Esophagus squamous epithelium (tissue), 5 donors: ENCODE results near the gene TEC. TPM values are rescaled to one million over a fixed set of nuclear protein-coding genes. Genes with fewer than 3 reads are reported as not detected.

ENCODE experiments used
- DNase-seq: peaks from one replicate; lab custom pipeline; 2025; lab: John Stamatoyannopoulos, UW
- H3K27ac ChIP-seq, 4 donors: fragments of 200-600 bp; sonication (generic); one replicate each; pipeline ENCODE4 v1.5.1; 2016 to 2019; ENCODE audit warnings: mild to moderate bottlenecking in 1 of 4
- H3K27me3 ChIP-seq, 4 donors: fragments of 200-600 bp; sonication (generic); 1 replicate in 3 of 4; 2 replicates in 1 of 4; pipeline versions ENCODE4 v1.5.1 to v1.6.0; 2017 to 2021; ENCODE audit warnings: antibody characterized with exemption in 1 of 4
- H3K36me3 ChIP-seq, 3 donors: fragments of 200-600 bp; sonication (generic); one replicate each; pipeline ENCODE4 v1.5.1; 2016 to 2019
- H3K4me1 ChIP-seq, 3 donors: fragments of 200-600 bp; sonication (generic); one replicate each; pipeline ENCODE4 v1.5.1; 2017 to 2019
- H3K4me3 ChIP-seq, 4 donors: fragments of 200-600 bp; sonication (generic); 1 replicate in 3 of 4; 2 replicates in 1 of 4; pipeline ENCODE4 v1.5.1; 2016 to 2019; ENCODE audit warnings: mild to moderate bottlenecking in 2 of 4, moderate library complexity in 1 of 4
- H3K9me3 ChIP-seq, 3 donors: fragments of 200-600 bp; sonication (generic); one replicate each; pipeline ENCODE4 v1.5.1; 2016 to 2019
- POLR2A ChIP-seq, 4 donors: fragments of 450-650 bp; IDR thresholded peaks; one replicate each; pipeline ENCODE4 v1.6.1; 2017; ENCODE audit warnings: antibody characterized with exemption in 4 of 4, mild to moderate bottlenecking in 4 of 4, moderate library complexity in 3 of 4
- WGBS, 2 donors: methylation state at CpG; one replicate each; pipeline ENCODE4 v1.1.5; 2018; 5-methylcytosine and 5-hydroxymethylcytosine counted together
- intact Hi-C: fragments of 100-400 bp; cut with DNase I; formaldehyde crosslinking; loops from one replicate; pipeline ENCODE4 v1.15.0; 2022
- total RNA-seq, 4 donors: library from RNA; depleted of rRNA; stranded (reverse); fragments of >200 nt; gene quantifications; one replicate each; pipeline ENCODE4 v1.1.0, GENCODE V29; 2016
- TF ChIP-seq, protein P1 (sequence below), 6 experiments: fragments of 450-650 bp in 4 of 6; fragments of 200-600 bp in 2 of 6; sonication (generic) in 2 of 6; IDR thresholded peaks; one replicate each; pipeline ENCODE4 v1.5.1; 2016 to 2019; ENCODE audit warnings: antibody characterized with exemption in 6 of 6, mild to moderate bottlenecking in 4 of 6, moderate library complexity in 4 of 6
- donor health status: DM: yes; HTN: yes; CAD: no.

The TEC gene
- total RNA-seq, 4 donors from 2014 or later = 3.8 to 8.6 (median 7.2) TPM

DNA sequence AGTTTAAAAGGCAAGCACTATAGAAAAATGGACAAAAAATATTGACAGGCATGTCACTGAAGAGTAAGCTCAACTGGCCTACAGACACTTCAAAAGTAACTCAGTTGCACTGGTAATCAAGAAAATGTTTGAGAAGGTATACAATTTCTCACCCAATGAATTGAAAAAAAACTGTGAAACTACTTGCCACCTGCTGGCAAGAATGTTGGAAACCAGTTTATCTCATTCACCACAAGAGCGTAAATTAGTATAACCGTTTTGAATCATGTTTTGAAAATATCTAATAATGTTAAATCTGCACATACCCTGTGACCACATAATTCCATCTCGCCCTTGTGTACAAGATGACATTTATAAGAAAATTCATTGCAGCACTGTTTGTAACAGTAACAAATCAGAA, 167.3 kb downstream of the TEC start:
- H3K4me3 ChIP-seq = no peak overlapping the region
- no peaks in the 10 kb centered on the region for H3K4me1 ChIP-seq
- 80 to 83% methylated on average over 3 of the region's 3 CpGs for WGBS, 2 donors
- H3K9me3 ChIP-seq = no peaks in the 10 kb centered on the region
- intact Hi-C loops = no loop called here
- DNase-seq = no peak
- TF ChIP-seq, protein P1, sequence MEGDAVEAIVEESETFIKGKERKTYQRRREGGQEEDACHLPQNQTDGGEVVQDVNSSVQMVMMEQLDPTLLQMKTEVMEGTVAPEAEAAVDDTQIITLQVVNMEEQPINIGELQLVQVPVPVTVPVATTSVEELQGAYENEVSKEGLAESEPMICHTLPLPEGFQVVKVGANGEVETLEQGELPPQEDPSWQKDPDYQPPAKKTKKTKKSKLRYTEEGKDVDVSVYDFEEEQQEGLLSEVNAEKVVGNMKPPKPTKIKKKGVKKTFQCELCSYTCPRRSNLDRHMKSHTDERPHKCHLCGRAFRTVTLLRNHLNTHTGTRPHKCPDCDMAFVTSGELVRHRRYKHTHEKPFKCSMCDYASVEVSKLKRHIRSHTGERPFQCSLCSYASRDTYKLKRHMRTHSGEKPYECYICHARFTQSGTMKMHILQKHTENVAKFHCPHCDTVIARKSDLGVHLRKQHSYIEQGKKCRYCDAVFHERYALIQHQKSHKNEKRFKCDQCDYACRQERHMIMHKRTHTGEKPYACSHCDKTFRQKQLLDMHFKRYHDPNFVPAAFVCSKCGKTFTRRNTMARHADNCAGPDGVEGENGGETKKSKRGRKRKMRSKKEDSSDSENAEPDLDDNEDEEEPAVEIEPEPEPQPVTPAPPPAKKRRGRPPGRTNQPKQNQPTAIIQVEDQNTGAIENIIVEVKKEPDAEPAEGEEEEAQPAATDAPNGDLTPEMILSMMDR (IDR thresholded peaks at IDR 0.05) = peak in 1 of 6 experiments; percentile 27
- TF ChIP-seq POLR2A (IDR thresholded peaks at IDR 0.05) = no peak
- no peaks in the 10 kb centered on the region for H3K36me3 ChIP-seq
- H3K27me3 ChIP-seq = no peaks in the 10 kb centered on the region
- no peak overlapping the region for H3K27ac ChIP-seq

DNA sequence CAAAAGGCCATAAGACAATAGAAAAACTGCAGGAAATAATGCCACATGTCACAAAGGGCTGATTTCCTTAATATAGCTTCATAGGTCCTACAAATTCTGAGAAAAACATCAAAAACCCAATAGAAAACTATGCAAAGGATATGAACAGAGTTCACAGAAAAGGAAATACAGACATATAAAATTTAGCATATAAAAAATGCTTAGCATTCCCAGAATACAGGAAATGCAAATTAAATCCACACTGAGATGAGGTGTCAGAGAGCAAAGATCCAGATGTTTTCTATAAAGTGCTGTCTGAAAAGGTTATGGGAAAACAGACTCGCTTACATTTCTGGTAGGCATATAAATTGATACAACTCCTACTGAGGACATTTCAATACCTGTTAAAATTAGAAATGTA, 169.4 kb downstream of the TEC start:
- TF ChIP-seq POLR2A (IDR thresholded peaks at IDR 0.05) = no peak
- TF ChIP-seq, protein P1 (IDR thresholded peaks at IDR 0.05) = no peak
- intact Hi-C loops = no loop called here
- 70 to 79% methylated on average over 1 of the region's 1 CpG for WGBS, 2 donors
- H3K4me1 ChIP-seq = no peaks in the 10 kb centered on the region
- no peaks in the 10 kb centered on the region for H3K27me3 ChIP-seq
- no peaks in the 10 kb centered on the region for H3K9me3 ChIP-seq
- no peak overlapping the region for H3K4me3 ChIP-seq
- H3K27ac ChIP-seq = no peak overlapping the region
- no peaks in the 10 kb centered on the region for H3K36me3 ChIP-seq
- no peak for DNase-seq

DNA sequence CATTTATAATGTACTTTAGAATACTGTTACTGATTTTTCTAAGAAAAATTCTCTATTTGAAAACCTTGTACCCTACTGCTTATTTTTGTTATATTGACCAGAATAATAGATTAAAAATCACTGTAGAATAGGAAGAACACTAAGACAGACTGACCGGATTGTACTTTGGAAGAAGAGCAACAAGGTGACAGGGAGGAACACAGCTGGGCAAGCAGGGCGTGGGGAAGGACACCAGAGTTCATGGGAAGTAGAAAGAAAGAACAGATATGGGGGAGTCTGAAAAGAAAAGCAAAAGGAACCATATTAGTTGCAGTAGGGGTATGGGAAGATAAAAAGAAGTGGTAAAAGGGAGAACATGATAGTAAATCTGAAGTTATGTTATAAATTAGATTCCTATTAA, 174.2 kb downstream of the TEC start:
- no peaks in the 10 kb centered on the region for H3K27me3 ChIP-seq
- peaks cover 0 to 22% (median 0%) of the 10 kb centered on the region in 3 donors for H3K4me1 ChIP-seq
- H3K9me3 ChIP-seq = no peaks in the 10 kb centered on the region
- no peak overlapping the region for H3K27ac ChIP-seq
- WGBS, 2 donors = 83 to 87% methylated on average over 2 of the region's 2 CpGs
- intact Hi-C loops = no loop called here
- TF ChIP-seq, protein P1 (IDR thresholded peaks at IDR 0.05) = no peak
- no peak for TF ChIP-seq POLR2A (IDR thresholded peaks at IDR 0.05)
- no peak overlapping the region for H3K4me3 ChIP-seq
- DNase-seq = no peak
- no peaks in the 10 kb centered on the region for H3K36me3 ChIP-seq

DNA sequence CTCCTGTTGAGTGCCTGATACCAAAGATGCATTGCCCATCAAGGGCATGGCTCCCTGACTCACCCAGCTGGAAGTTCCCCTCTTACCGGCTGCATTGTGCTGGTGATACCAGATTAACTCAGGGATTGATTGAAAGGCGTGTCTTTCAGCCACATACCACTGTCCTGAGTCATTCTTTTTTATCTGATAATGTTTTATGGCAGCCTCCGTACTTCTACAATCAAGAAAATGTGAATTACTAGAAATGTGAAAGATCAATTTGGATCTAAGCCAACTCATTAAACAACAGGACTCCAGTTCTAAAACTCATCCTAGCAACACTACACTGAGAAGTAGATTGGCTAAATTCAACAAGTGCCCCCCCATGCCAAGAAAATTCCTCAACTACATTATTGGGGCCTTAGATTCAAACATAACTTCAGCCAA, 175.6 kb downstream of the TEC start:
- 20 to 30% methylated on average over 3 of the region's 3 CpGs for WGBS, 2 donors
- H3K27me3 ChIP-seq = no peaks in the 10 kb centered on the region
- H3K4me3 ChIP-seq = no peak overlapping the region
- no peak for DNase-seq
- no peaks in the 10 kb centered on the region for H3K36me3 ChIP-seq
- TF ChIP-seq POLR2A (IDR thresholded peaks at IDR 0.05) = no peak
- TF ChIP-seq, protein P1 (IDR thresholded peaks at IDR 0.05) = no peak
- intact Hi-C loops = no loop called here
- no peaks in the 10 kb centered on the region for H3K9me3 ChIP-seq
- peaks cover 0 to 22% (median 0%) of the 10 kb centered on the region in 3 donors for H3K4me1 ChIP-seq
- no peak overlapping the region for H3K27ac ChIP-seq

DNA sequence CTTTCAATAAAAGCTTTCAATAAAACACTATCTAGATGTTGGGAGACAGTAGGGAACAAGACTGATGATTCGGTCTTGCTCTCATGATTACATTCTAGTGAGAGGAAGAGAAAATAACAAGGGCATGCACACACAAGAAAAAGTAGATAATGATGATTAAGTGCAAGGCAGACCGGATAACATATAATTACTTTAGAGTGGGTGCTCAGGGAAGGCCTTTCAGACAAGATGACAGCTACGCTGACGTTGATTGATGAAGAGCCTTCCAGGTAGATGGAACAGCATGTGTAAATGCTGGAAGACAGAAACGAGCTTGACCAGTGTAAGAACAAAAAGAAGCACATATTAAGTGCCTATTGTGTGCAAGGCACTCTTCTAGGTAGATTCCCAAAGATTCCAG, 179.0 kb downstream of the TEC start:
- H3K27me3 ChIP-seq = no peaks in the 10 kb centered on the region
- H3K9me3 ChIP-seq = no peaks in the 10 kb centered on the region
- H3K27ac ChIP-seq = no peak overlapping the region
- no peak overlapping the region for H3K4me3 ChIP-seq
- 44 to 49% methylated on average over 5 of the region's 5 CpGs for WGBS, 2 donors
- no peaks in the 10 kb centered on the region for H3K36me3 ChIP-seq
- intact Hi-C loops = no loop called here
- H3K4me1 ChIP-seq = peaks cover 0 to 22% (median 0%) of the 10 kb centered on the region in 3 donors
- DNase-seq = no peak
- TF ChIP-seq, protein P1 (IDR thresholded peaks at IDR 0.05) = no peak
- TF ChIP-seq POLR2A (IDR thresholded peaks at IDR 0.05) = no peak
